ENCODE data around the gene RASD1.
"Not testable (repeated sequence)": the region's sequence is repeated elsewhere in the genome, so short reads cannot be mapped to it uniquely, and the experiment has no call there.

The RASD1 gene

DNA sequence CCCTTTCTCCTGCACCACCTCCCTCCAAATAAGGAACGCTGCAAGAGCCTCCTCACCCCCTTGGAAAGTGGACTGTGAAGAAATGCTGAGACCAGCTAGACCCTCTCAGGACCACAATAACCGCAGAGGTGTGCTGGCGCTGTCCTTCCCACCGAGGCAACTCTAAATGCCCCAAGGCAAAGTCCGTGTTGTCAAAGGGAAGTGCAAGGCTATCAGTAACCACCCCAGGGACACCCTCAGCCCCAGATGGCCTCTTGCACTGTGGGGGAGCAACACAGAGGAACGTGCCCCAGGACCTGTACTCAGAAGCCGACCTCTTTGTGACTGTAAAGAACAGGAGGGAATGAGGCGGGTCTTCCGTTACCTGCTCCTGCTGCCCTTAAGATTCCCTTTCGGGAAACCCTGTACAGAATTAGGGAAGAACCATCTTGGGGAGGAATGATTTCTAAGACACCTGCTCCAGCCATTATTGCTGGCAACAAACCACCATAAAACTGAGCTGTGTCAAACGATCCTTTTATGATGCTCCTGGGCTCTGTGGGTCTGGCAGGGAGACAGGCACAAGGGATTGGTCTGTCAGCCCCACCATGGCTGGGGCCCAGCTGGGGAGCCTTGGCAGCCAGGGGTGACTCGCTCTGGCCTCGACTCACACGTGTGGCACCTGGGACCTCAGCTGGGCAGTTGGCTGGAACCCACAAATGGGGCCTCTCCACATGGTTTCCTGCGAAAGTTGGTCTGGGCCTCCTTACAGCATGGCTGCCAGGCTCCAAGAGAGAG lies 34.0 kb downstream of the RASD1 start:
- no peak overlapping the region for H3K27ac ChIP-seq (ENCODE audit: low read depth, low read length)
- WGBS, result 83% methylated on average over 15 of the region's 15 CpGs
- no peaks in the 10 kb centered on the region for H3K36me3 ChIP-seq (ENCODE audit: insufficient read depth, low read length)
- H3K27me3 ChIP-seq (ENCODE audit: insufficient read depth, low read length), result peaks cover 8% of the 10 kb centered on the region; the same call in 1 of the 2 replicates
- H3K4me1 ChIP-seq (ENCODE audit: insufficient read depth, low read length), result no peaks in the 10 kb centered on the region
- peaks cover 3% of the 10 kb centered on the region; the same call in 1 of the 2 replicates for H3K9me3 ChIP-seq (ENCODE audit: insufficient read depth, low read depth, low read length)
- H3K4me3 ChIP-seq (ENCODE audit: low read length), result no peak overlapping the region
- H3K9ac ChIP-seq (ENCODE audit: low read depth, low read length), result no peak overlapping the region

DNA sequence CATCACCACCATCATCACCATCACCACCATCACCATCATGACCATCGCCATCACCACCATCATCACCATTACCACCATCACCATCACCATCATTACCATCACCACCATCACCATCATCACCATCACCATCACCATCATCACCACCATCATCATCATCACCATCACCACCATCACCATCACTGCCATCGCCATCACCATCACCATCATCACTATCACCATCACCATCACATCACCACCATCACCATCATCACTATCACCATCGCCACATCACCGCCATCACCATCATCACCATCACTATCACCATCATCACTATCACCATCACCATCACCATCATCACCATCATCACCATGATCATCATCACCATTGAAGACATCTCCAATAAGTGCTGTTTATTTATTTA lies 36.2 kb downstream of the RASD1 start:
- H3K9me3 ChIP-seq (ENCODE audit: insufficient read depth, low read depth, low read length), result peaks cover 3% of the 10 kb centered on the region; the same call in 1 of the 2 replicates
- H3K36me3 ChIP-seq (ENCODE audit: insufficient read depth, low read length), result no peaks in the 10 kb centered on the region
- H3K27me3 ChIP-seq (ENCODE audit: insufficient read depth, low read length), result 0 out of 2 replicates have a peak, but pooled peaks cover 5% of the 10 kb centered on the region
- no peak overlapping the region for H3K9ac ChIP-seq (ENCODE audit: low read depth, low read length)
- H3K4me3 ChIP-seq (ENCODE audit: low read length), result no peak overlapping the region
- 92% methylated on average over 4 of the region's 4 CpGs for WGBS
- no peak overlapping the region for H3K27ac ChIP-seq (ENCODE audit: low read depth, low read length)
- no peaks in the 10 kb centered on the region for H3K4me1 ChIP-seq (ENCODE audit: insufficient read depth, low read length)

GRCh38 chr17:17457680-17458079 lies 38.5 kb downstream of the RASD1 start:
- Histone ChIP-seq H3K27me3 (ENCODE audit: insufficient read depth, low read length) (0 out of 2 replicates have a peak, but pooled peaks cover 2% of the 10 kb centered on the region), H3K27ac (ENCODE audit: low read depth, low read length) (no peak overlapping the region), H3K4me1 (ENCODE audit: insufficient read depth, low read length) (no peaks in the 10 kb centered on the region), H3K9ac (ENCODE audit: low read depth, low read length) (no peak overlapping the region), H3K36me3 (ENCODE audit: insufficient read depth, low read length) (no peaks in the 10 kb centered on the region), H3K4me3 (ENCODE audit: low read length) (no peak overlapping the region), H3K9me3 (ENCODE audit: insufficient read depth, low read depth, low read length) (peaks cover 3% of the 10 kb centered on the region; the same call in 1 of the 2 replicates)
- WGBS, result 91% methylated on average over 1 of the region's 2 CpGs

DNA sequence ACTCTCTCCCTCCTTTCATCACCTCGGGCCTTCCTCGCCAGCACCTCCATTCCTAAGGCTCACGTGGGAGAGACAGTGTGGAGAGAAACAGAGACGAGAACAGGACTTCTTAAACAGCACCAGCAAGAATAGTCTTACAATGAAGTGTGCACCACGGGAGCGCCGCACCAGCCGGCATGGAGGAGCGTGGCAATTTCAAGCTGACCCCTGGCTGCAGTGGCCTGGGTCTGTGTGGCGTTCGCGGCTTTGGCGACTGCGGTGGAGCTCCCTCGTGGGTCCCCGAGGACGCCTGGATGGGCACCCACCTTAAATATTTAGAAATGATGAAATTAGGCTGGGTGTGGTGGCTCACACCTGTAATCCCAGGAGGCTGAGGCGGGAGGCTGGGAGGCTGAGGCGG lies 39.9 kb downstream of the RASD1 start:
- 90% methylated on average over 19 of the region's 19 CpGs for WGBS

GRCh38 chr17:17455173-17455572 lies 41.0 kb downstream of the RASD1 start:
- Histone ChIP-seq H3K27me3 (ENCODE audit: insufficient read depth, low read length) (0 out of 2 replicates have a peak, but pooled peaks cover 2% of the 10 kb centered on the region), H3K36me3 (ENCODE audit: insufficient read depth, low read length) (no peaks in the 10 kb centered on the region), H3K9ac (ENCODE audit: low read depth, low read length) (no peak overlapping the region), H3K4me1 (ENCODE audit: insufficient read depth, low read length) (no peaks in the 10 kb centered on the region), H3K27ac (ENCODE audit: low read depth, low read length) (no peak overlapping the region), H3K4me3 (ENCODE audit: low read length) (no peak overlapping the region), H3K9me3 (ENCODE audit: insufficient read depth, low read depth, low read length) (peaks cover 3% of the 10 kb centered on the region; the same call in 1 of the 2 replicates)
- WGBS, result 89% methylated on average over 4 of the region's 4 CpGs

More for the DNA sequence above, 39.9 kb downstream of the RASD1 start:
- 0 out of 2 replicates have a peak, but pooled peaks cover 2% of the 10 kb centered on the region for H3K27me3 ChIP-seq (ENCODE audit: insufficient read depth, low read length)
- H3K27ac ChIP-seq (ENCODE audit: low read depth, low read length), result no peak overlapping the region
- no peaks in the 10 kb centered on the region for H3K4me1 ChIP-seq (ENCODE audit: insufficient read depth, low read length)
- no peaks in the 10 kb centered on the region for H3K36me3 ChIP-seq (ENCODE audit: insufficient read depth, low read length)
- peaks cover 3% of the 10 kb centered on the region; the same call in 1 of the 2 replicates for H3K9me3 ChIP-seq (ENCODE audit: insufficient read depth, low read depth, low read length)
- no peak overlapping the region for H3K9ac ChIP-seq (ENCODE audit: low read depth, low read length)
- no peak overlapping the region for H3K4me3 ChIP-seq (ENCODE audit: low read length)

- H3K9me3 ChIP-seq (ENCODE audit: insufficient read depth, low read depth, low read length); H3K27ac ChIP-seq (ENCODE audit: low read depth, low read length); H3K9ac ChIP-seq (ENCODE audit: low read depth, low read length); H3K4me3 ChIP-seq (ENCODE audit: low read length); H3K36me3 ChIP-seq (ENCODE audit: insufficient read depth, low read length); H3K27me3 ChIP-seq (ENCODE audit: insufficient read depth, low read length); H3K4me1 ChIP-seq (ENCODE audit: insufficient read depth, low read length): not testable (repeated sequence)
- 89% methylated on average over 1 of the region's 1 CpG for WGBS
Measured at GRCh38 chr17:17454700-17455099, 41.5 kb downstream of the RASD1 start.

GRCh38 chr17:17454276-17454675 lies 41.9 kb downstream of the RASD1 start:
- no peaks in the 10 kb centered on the region for H3K9me3 ChIP-seq (ENCODE audit: insufficient read depth, low read depth, low read length)
- WGBS, result 84% methylated on average over 1 of the region's 1 CpG
- no peak overlapping the region for H3K27ac ChIP-seq (ENCODE audit: low read depth, low read length)
- H3K36me3 ChIP-seq (ENCODE audit: insufficient read depth, low read length), result no peaks in the 10 kb centered on the region
- H3K27me3 ChIP-seq (ENCODE audit: insufficient read depth, low read length), result 0 out of 2 replicates have a peak, but pooled peaks cover 2% of the 10 kb centered on the region
- no peaks in the 10 kb centered on the region for H3K4me1 ChIP-seq (ENCODE audit: insufficient read depth, low read length)
- no peak overlapping the region for H3K4me3 ChIP-seq (ENCODE audit: low read length)
- H3K9ac ChIP-seq (ENCODE audit: low read depth, low read length), result no peak overlapping the region

DNA sequence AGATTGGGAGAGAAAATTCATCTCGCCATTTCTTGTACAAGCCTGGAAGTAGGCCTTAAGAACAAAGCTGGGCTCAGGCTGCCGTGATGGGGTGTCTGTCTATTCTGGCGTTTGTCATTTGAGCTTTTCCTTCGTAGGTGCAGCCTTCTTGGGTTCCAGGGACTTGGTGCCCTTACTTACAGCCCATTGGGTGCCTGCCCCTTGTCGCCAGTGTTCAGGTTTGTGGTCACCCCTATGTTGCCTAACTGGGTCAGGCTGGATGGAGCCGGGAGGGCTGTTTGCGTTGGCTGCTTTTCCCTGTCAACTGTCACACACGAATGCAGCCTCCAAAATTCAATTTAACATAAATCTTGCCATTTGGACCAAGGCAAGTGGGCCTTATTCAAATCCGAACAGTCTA lies 43.1 kb downstream of the RASD1 start:
- Histone ChIP-seq H3K27ac (ENCODE audit: low read depth, low read length) (no peak overlapping the region), H3K4me1 (ENCODE audit: insufficient read depth, low read length) (no peaks in the 10 kb centered on the region), H3K9me3 (ENCODE audit: insufficient read depth, low read depth, low read length) (no peaks in the 10 kb centered on the region), H3K4me3 (ENCODE audit: low read length) (no peak overlapping the region), H3K27me3 (ENCODE audit: insufficient read depth, low read length) (0 out of 2 replicates have a peak, but pooled peaks cover 2% of the 10 kb centered on the region), H3K36me3 (ENCODE audit: insufficient read depth, low read length) (no peaks in the 10 kb centered on the region), H3K9ac (ENCODE audit: low read depth, low read length) (no peak overlapping the region)
- 83% methylated on average over 9 of the region's 9 CpGs for WGBS

DNA sequence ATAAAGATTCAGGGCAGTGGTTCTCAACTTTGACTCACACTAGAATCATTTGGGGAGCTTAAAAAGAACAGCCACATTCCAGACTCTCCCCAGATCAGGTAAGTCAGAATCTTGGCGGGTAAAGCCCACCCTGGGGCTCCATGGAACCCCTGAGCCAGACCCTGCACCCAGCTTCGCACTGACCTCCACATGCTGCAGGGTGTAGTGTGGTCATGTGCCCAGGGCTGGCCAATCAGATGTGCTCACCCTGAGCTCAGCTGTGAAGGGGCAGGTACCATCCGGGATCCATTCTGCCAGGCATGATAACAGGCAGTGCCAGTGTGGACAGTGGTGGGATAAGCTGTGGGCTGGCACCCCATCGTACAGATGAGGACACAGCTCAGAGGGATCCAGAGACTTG lies 47.5 kb downstream of the RASD1 start:
- H3K27me3 ChIP-seq (ENCODE audit: insufficient read depth, low read length), result no peaks in the 10 kb centered on the region
- no peak overlapping the region for H3K4me3 ChIP-seq (ENCODE audit: low read length)
- 91% methylated on average over 4 of the region's 4 CpGs for WGBS
- no peak overlapping the region for H3K9ac ChIP-seq (ENCODE audit: low read depth, low read length)
- H3K27ac ChIP-seq (ENCODE audit: low read depth, low read length), result no peak overlapping the region
- H3K4me1 ChIP-seq (ENCODE audit: insufficient read depth, low read length), result no peaks in the 10 kb centered on the region
- H3K9me3 ChIP-seq (ENCODE audit: insufficient read depth, low read depth, low read length), result no peaks in the 10 kb centered on the region
- no peaks in the 10 kb centered on the region for H3K36me3 ChIP-seq (ENCODE audit: insufficient read depth, low read length)

DNA sequence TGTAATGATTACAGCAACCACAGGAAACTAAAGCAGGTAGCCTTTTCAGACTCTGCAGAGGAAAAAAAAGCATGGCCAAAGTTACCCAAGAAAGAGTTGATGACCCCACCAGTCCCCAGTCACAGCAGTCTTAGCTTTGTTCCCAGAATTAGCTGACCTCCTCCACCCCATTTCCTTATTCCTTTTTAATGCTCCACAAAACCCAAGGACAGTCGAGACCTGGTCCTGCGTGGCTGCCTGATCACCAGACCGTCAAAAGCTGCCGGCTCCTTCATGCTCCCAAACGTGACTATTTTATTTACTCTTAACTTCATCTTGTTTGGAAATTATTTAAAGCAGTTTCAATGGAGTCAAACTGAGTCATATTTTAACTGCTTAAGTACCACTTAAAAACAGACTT lies 48.1 kb downstream of the RASD1 start:
- H3K9ac ChIP-seq (ENCODE audit: low read depth, low read length), result no peak overlapping the region
- WGBS, result 73% methylated on average over 5 of the region's 5 CpGs
- no peak overlapping the region for H3K27ac ChIP-seq (ENCODE audit: low read depth, low read length)
- no peaks in the 10 kb centered on the region for H3K36me3 ChIP-seq (ENCODE audit: insufficient read depth, low read length)
- H3K9me3 ChIP-seq (ENCODE audit: insufficient read depth, low read depth, low read length), result no peaks in the 10 kb centered on the region
- no peak overlapping the region for H3K4me3 ChIP-seq (ENCODE audit: low read length)
- no peaks in the 10 kb centered on the region for H3K4me1 ChIP-seq (ENCODE audit: insufficient read depth, low read length)
- no peaks in the 10 kb centered on the region for H3K27me3 ChIP-seq (ENCODE audit: insufficient read depth, low read length)

GRCh38 chr17:17447264-17447663 lies 48.9 kb downstream of the RASD1 start:
- 95% methylated on average over 5 of the region's 5 CpGs for WGBS
- Histone ChIP-seq H3K9me3 (ENCODE audit: insufficient read depth, low read depth, low read length) (no peaks in the 10 kb centered on the region), H3K27ac (ENCODE audit: low read depth, low read length) (no peak overlapping the region), H3K27me3 (ENCODE audit: insufficient read depth, low read length) (no peaks in the 10 kb centered on the region), H3K36me3 (ENCODE audit: insufficient read depth, low read length) (no peaks in the 10 kb centered on the region), H3K4me3 (ENCODE audit: low read length) (no peak overlapping the region), H3K9ac (ENCODE audit: low read depth, low read length) (no peak overlapping the region), H3K4me1 (ENCODE audit: insufficient read depth, low read length) (no peaks in the 10 kb centered on the region)
